ENCODE measurements around the gene CEP20. TPM values are rescaled to one million over a fixed set of nuclear protein-coding genes. Genes with fewer than 3 reads are reported as not detected.

Gene CEP20
- total RNA-seq, 6 donors from 2014 or later: 7.7 to 45.2 (median 28.5) TPM

- Histone ChIP-seq H3K27ac (no peak overlapping the region), H3K4me1 (peaks cover 0 to 5% (median 2%) of the 10 kb centered on the region in 4 donors), H3K27me3 (no peaks in the 10 kb centered on the region), H3K4me3 (no peak overlapping the region), H3K9me3 (no peaks in the 10 kb centered on the region), H3K36me3 (no peaks in the 10 kb centered on the region)
- no peak for ATAC-seq (ENCODE audit: low FRiP score in 2 of 2)
- DNase-seq: no peak
- 76 to 79% methylated on average over 9 of the region's 9 CpGs for WGBS, 2 donors
- TF ChIP-seq EP300 (IDR thresholded peaks at IDR 0.05): no peak
- no peak for TF ChIP-seq POLR2AphosphoS5 (IDR thresholded peaks at IDR 0.05)
- TF ChIP-seq CTCF (IDR thresholded peaks at IDR 0.05): no peak
- TF ChIP-seq POLR2A (IDR thresholded peaks at IDR 0.05): no peak
Observed at GRCh38 chr16:15825750-15826305, 62.6 kb downstream of the CEP20 start.

GRCh38 chr16:15822957-15823356 is 65.4 kb downstream of the CEP20 start:
- no peaks in the 10 kb centered on the region for H3K9me3 ChIP-seq
- H3K4me3 ChIP-seq: no peak overlapping the region
- no peak for TF ChIP-seq POLR2A (IDR thresholded peaks at IDR 0.05)
- DNase-seq: peak in 1 of 2 donors; percentile 51
- no peak for ATAC-seq (ENCODE audit: low FRiP score in 2 of 2)
- H3K27me3 ChIP-seq: no peaks in the 10 kb centered on the region
- peaks cover 0 to 5% (median 0%) of the 10 kb centered on the region in 4 donors for H3K4me1 ChIP-seq
- H3K27ac ChIP-seq: no peak overlapping the region
- no peaks in the 10 kb centered on the region for H3K36me3 ChIP-seq
- 73 to 74% methylated on average over 17 of the region's 17 CpGs for WGBS, 2 donors

GRCh38 chr16:15820837-15821236 is 67.6 kb downstream of the CEP20 start:
- H3K4me3 ChIP-seq: no peak overlapping the region
- H3K9me3 ChIP-seq: peaks cover 3 to 9% (median 5%) of the 10 kb centered on the region in 4 donors
- ATAC-seq (ENCODE audit: low FRiP score in 2 of 2) (no peak), DNase-seq (no peak)
- no peaks in the 10 kb centered on the region for H3K27me3 ChIP-seq
- 91 to 93% methylated on average over 7 of the region's 7 CpGs for WGBS, 2 donors
- no peaks in the 10 kb centered on the region for H3K36me3 ChIP-seq
- peaks cover 0 to 5% (median 0%) of the 10 kb centered on the region in 4 donors for H3K4me1 ChIP-seq
- no peak overlapping the region for H3K27ac ChIP-seq
- no peak for TF ChIP-seq CTCF (IDR thresholded peaks at IDR 0.05)
- TF ChIP-seq EP300 (IDR thresholded peaks at IDR 0.05): no peak
- TF ChIP-seq POLR2AphosphoS5 (IDR thresholded peaks at IDR 0.05): no peak
- TF ChIP-seq POLR2A (IDR thresholded peaks at IDR 0.05): no peak

- 97 to 100% methylated on average over 2 of the region's 2 CpGs for WGBS, 2 donors
- ATAC-seq (ENCODE audit: low FRiP score in 2 of 2): no peak
- Histone ChIP-seq H3K27ac (no peak overlapping the region), H3K36me3 (no peaks in the 10 kb centered on the region), H3K27me3 (no peaks in the 10 kb centered on the region), H3K4me3 (no peak overlapping the region), H3K4me1 (peaks cover 0 to 5% (median 0%) of the 10 kb centered on the region in 4 donors), H3K9me3 (peaks cover 3 to 10% (median 5%) of the 10 kb centered on the region in 4 donors)
- TF ChIP-seq POLR2A (IDR thresholded peaks at IDR 0.05) (no peak), EP300 (IDR thresholded peaks at IDR 0.05) (no peak), CTCF (IDR thresholded peaks at IDR 0.05) (no peak), POLR2AphosphoS5 (IDR thresholded peaks at IDR 0.05) (no peak)
- DNase-seq: no peak
Observed at GRCh38 chr16:15819046-15819445, 69.4 kb downstream of the CEP20 start.

DNA sequence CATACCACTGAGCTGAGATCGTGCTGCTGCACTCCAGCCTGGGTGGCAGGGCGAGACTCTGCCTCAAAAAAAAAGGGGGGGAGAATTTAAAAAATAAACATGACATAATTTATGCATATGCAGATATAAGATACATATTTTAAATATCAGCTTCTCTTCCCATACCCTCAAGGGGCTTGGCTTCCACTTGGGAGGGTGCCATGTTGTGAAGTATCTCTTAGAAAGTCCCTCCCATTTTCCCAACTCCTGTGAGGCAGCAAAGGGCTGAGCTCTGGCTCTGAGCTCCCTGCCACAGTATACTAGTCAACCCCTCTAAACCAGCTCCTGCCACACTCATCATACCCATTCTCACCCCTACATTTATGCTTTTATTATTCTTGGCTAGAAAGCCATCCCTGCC is 71.0 kb downstream of the CEP20 start:
- DNase-seq: no peak
- Histone ChIP-seq H3K27me3 (no peaks in the 10 kb centered on the region), H3K9me3 (peaks cover 3 to 10% (median 5%) of the 10 kb centered on the region in 4 donors), H3K4me3 (no peak overlapping the region), H3K4me1 (peaks cover 0 to 3% (median 0%) of the 10 kb centered on the region in 4 donors), H3K27ac (no peak overlapping the region), H3K36me3 (no peaks in the 10 kb centered on the region)
- no peak for TF ChIP-seq POLR2A (IDR thresholded peaks at IDR 0.05)
- no peak for TF ChIP-seq CTCF (IDR thresholded peaks at IDR 0.05)
- no peak for TF ChIP-seq POLR2AphosphoS5 (IDR thresholded peaks at IDR 0.05)
- no peak for TF ChIP-seq EP300 (IDR thresholded peaks at IDR 0.05)
- ATAC-seq (ENCODE audit: low FRiP score in 2 of 2): no peak
- 83 to 88% methylated on average over 2 of the region's 2 CpGs for WGBS, 2 donors
